HG03280 (cell line): ENCODE results near the gene SLC9C1.

ENCODE experiments used
- ATAC-seq: cut with Tn5 transposase; IDR thresholded peaks from one replicate; pipeline ENCODE4 v1.9.1; 2021; ENCODE audit warnings: mild to moderate bottlenecking, moderate library complexity; ENCODE audit not compliant: unreplicated experiment

Gene SLC9C1

GRCh38 chr3:112307557-112307956 is 13.5 kb upstream of the SLC9C1 start:
- ATAC-seq: no peak

- ATAC-seq: no peak
Measured at GRCh38 chr3:112306825-112307224, 12.8 kb upstream of the SLC9C1 start.

GRCh38 chr3:112304611-112305010 is 10.6 kb upstream of the SLC9C1 start:
- no peak for ATAC-seq

GRCh38 chr3:112303764-112304325 is 9.8 kb upstream of the SLC9C1 start:
- ATAC-seq: peak; percentile 45

- peak; percentile 47 for ATAC-seq
Measured at GRCh38 chr3:112302881-112303763, 9.1 kb upstream of the SLC9C1 start.

- no peak for ATAC-seq
Measured at GRCh38 chr3:112302150-112302830, 8.3 kb upstream of the SLC9C1 start.

- ATAC-seq: no peak
Measured at GRCh38 chr3:112298781-112299180, 4.8 kb upstream of the SLC9C1 start.

GRCh38 chr3:112297714-112298113 is 3.7 kb upstream of the SLC9C1 start:
- no peak for ATAC-seq

GRCh38 chr3:112289011-112289410 is 5.0 kb downstream of the SLC9C1 start:
- no peak for ATAC-seq

- ATAC-seq: no peak
Measured at GRCh38 chr3:112280266-112280665, 13.8 kb downstream of the SLC9C1 start.

GRCh38 chr3:112273536-112273935 is 20.5 kb downstream of the SLC9C1 start:
- no peak for ATAC-seq

- ATAC-seq: no peak
Measured at GRCh38 chr3:112261742-112262141, 32.3 kb downstream of the SLC9C1 start.

- no peak for ATAC-seq
Measured at GRCh38 chr3:112260563-112260962, 33.5 kb downstream of the SLC9C1 start.

GRCh38 chr3:112253301-112253971 is 40.6 kb downstream of the SLC9C1 start:
- no peak for ATAC-seq

GRCh38 chr3:112247900-112248299 is 46.1 kb downstream of the SLC9C1 start:
- peak; percentile 60 for ATAC-seq

GRCh38 chr3:112247350-112247749 is 46.7 kb downstream of the SLC9C1 start:
- no peak for ATAC-seq

- no peak for ATAC-seq
Measured at GRCh38 chr3:112233083-112233482, 60.9 kb downstream of the SLC9C1 start.

GRCh38 chr3:112231727-112232126 is 62.3 kb downstream of the SLC9C1 start:
- no peak for ATAC-seq

GRCh38 chr3:112230033-112230432 is 64.0 kb downstream of the SLC9C1 start:
- ATAC-seq: no peak

- ATAC-seq: no peak
Measured at GRCh38 chr3:112228786-112229185, 65.2 kb downstream of the SLC9C1 start.

- ATAC-seq: no peak
Measured at GRCh38 chr3:112200317-112200666, 93.7 kb downstream of the SLC9C1 start.
